Uterus (tissue), 2 donors: ENCODE results near the gene JPH2.

Experiments used
- POLR2A ChIP-seq, 2 donors: fragments of 450-650 bp; IDR thresholded peaks; one replicate each; pipeline ENCODE4 v1.6.1; 2016; ENCODE audit warnings: antibody characterized with exemption in 2 of 2, mild to moderate bottlenecking in 1 of 2, moderate library complexity in 1 of 2
- TF ChIP-seq, protein P1 (sequence below), 4 experiments: fragments of 200-600 bp in 2 of 4; fragments of 450-650 bp in 2 of 4; sonication (generic) in 2 of 4; IDR thresholded peaks; one replicate each; pipeline ENCODE4 v1.5.1; 2016 to 2019; ENCODE audit warnings: antibody characterized with exemption in 4 of 4, mild to moderate bottlenecking in 2 of 4, moderate library complexity in 1 of 4

DNA sequence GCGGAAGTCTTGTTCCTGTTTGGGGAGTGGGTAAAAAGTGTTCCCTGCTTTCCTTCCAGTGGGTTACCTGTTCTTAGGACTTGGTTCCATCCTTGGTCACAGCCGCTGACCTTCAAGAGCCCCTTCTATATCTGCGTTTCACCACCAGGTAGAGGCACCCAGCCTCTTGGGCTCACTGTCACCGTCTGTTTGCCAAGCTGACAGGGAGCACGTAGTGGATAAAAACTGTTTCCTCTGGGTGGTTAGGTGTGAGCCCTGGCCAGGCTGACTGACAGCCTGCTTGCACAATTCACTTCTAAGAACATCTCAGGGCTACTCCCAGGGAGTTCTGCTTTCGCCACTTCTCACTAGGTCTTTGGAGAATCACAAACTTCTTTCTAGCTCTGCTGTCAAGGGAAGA is 1.8 kb upstream of the JPH2 start:
- TF ChIP-seq, protein P1, sequence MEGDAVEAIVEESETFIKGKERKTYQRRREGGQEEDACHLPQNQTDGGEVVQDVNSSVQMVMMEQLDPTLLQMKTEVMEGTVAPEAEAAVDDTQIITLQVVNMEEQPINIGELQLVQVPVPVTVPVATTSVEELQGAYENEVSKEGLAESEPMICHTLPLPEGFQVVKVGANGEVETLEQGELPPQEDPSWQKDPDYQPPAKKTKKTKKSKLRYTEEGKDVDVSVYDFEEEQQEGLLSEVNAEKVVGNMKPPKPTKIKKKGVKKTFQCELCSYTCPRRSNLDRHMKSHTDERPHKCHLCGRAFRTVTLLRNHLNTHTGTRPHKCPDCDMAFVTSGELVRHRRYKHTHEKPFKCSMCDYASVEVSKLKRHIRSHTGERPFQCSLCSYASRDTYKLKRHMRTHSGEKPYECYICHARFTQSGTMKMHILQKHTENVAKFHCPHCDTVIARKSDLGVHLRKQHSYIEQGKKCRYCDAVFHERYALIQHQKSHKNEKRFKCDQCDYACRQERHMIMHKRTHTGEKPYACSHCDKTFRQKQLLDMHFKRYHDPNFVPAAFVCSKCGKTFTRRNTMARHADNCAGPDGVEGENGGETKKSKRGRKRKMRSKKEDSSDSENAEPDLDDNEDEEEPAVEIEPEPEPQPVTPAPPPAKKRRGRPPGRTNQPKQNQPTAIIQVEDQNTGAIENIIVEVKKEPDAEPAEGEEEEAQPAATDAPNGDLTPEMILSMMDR (IDR thresholded peaks at IDR 0.05) = no peak
- TF ChIP-seq POLR2A (IDR thresholded peaks at IDR 0.05) = no peak
